A549 treated with DMSO at 1 μM for 4 hours (cell line): ENCODE data around the gene ECPAS. TPM values are rescaled to one million over a fixed set of nuclear protein-coding genes. Genes with fewer than 3 reads are reported as not detected.

Experiments used
- total RNA-seq: library from RNA; stranded (reverse); fragments of 200-300 nt; extraction: Qiagen RNA extraction; gene quantifications from 5 replicates; pipeline ENCODE4 v1.2.3, GENCODE V29; 2022; ENCODE audit warnings: low read depth

ECPAS gene
- 38.9 to 45.6 TPM (median 44.1 TPM) in 5 replicates for total RNA-seq

GRCh38 chr9:111483858-111484571 is at the start of gene ECPAS:
TSS of gene ECPAS (minus strand) at chr9:111484383. CDS start at chr9:111472918, 11,465 bp downstream.

GRCh38 chr9:111525056-111525977 is 41.1 kb upstream of the ECPAS start, which contains the start of gene ZNF483:
TSS of gene ZNF483 (plus strand) at chr9:111525179. CDS start at chr9:111527396, 2,217 bp downstream.

GRCh38 chr9:111330124-111330523 is 154.1 kb downstream of the ECPAS start, which contains the start of gene OR2K2:
TSS of gene OR2K2 (minus strand) at chr9:111330224. CDS start at chr9:111328433, 1,791 bp downstream.

Other genes with a start within 250 kb of the ECPAS start
- gene OR2K2, start 154.2 kb downstream of the ECPAS start, total RNA-seq = not detected in 5 replicates
- gene ZNF483, start 40.8 kb upstream of the ECPAS start, total RNA-seq = 0.62 to 1.7 TPM (median 0.76 TPM) in 5 replicates
- gene PTGR1, start 115.3 kb upstream of the ECPAS start, total RNA-seq = 352 to 392 TPM (median 380 TPM) in 5 replicates
- gene DNAJC25, start 147.0 kb upstream of the ECPAS start, total RNA-seq = 10.0 to 12.4 TPM (median 11.9 TPM) in 5 replicates
- gene GNG10, start 177.2 kb upstream of the ECPAS start, total RNA-seq = 58.2 to 72.1 TPM (median 63.6 TPM) in 5 replicates